Ishikawa (cell line): ENCODE results near the gene FBXO9.

Experiments used
- CEBPB ChIP-seq: IDR thresholded peaks from 2 replicates; pipeline ENCODE4 v1.6.1; 2012
- EGR1 ChIP-seq: IDR thresholded peaks from 2 replicates; pipeline ENCODE4 v1.6.1; 2012
- EP300 ChIP-seq: IDR thresholded peaks from 2 replicates; pipeline ENCODE4 v1.6.1; 2012; ENCODE audit warnings: borderline replicate concordance
- TEAD4 ChIP-seq: IDR thresholded peaks from 2 replicates; pipeline ENCODE4 v1.6.1; 2012
- TF ChIP-seq, protein P1 (sequence below): IDR thresholded peaks from 2 replicates; pipeline ENCODE4 v1.6.1; 2012; ENCODE audit warnings: low read depth, mild to moderate bottlenecking

GRCh38 chr6:53107091-53107490 is 41.9 kb downstream of the FBXO9 start:
- TF ChIP-seq CEBPB: no peak
- TF ChIP-seq, protein P1, sequence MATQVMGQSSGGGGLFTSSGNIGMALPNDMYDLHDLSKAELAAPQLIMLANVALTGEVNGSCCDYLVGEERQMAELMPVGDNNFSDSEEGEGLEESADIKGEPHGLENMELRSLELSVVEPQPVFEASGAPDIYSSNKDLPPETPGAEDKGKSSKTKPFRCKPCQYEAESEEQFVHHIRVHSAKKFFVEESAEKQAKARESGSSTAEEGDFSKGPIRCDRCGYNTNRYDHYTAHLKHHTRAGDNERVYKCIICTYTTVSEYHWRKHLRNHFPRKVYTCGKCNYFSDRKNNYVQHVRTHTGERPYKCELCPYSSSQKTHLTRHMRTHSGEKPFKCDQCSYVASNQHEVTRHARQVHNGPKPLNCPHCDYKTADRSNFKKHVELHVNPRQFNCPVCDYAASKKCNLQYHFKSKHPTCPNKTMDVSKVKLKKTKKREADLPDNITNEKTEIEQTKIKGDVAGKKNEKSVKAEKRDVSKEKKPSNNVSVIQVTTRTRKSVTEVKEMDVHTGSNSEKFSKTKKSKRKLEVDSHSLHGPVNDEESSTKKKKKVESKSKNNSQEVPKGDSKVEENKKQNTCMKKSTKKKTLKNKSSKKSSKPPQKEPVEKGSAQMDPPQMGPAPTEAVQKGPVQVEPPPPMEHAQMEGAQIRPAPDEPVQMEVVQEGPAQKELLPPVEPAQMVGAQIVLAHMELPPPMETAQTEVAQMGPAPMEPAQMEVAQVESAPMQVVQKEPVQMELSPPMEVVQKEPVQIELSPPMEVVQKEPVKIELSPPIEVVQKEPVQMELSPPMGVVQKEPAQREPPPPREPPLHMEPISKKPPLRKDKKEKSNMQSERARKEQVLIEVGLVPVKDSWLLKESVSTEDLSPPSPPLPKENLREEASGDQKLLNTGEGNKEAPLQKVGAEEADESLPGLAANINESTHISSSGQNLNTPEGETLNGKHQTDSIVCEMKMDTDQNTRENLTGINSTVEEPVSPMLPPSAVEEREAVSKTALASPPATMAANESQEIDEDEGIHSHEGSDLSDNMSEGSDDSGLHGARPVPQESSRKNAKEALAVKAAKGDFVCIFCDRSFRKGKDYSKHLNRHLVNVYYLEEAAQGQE: no peak
- no peak for TF ChIP-seq EP300
- TF ChIP-seq TEAD4: no peak
- TF ChIP-seq EGR1: no peak
